UCSD-AML1 (cell line): ENCODE results near the gene SULT4A1.

Experiments used
- DNase-seq: peaks from one replicate; lab custom pipeline; 2025; ENCODE audit not compliant: unreplicated experiment; lab: John Stamatoyannopoulos, UW

SULT4A1 gene

DNA sequence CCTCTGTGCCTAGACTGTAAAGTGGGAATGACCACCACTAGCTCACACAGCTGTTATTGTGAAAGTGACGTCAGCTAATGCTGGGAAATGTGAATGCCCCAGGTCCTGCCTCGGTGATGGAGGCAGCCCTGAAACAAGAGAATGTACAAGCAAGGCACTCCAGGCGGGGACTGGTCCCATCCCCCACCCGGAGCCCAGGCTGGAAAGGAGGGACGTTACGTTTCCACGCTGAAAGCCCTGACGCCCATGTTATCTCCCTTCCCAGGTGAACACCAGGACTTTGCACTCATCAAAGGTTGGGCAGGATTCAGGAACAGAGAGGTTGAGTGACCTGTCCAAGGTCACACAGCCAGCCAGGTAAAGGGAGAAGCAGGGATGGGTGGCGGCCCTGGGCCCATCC is 784 bp downstream of the SULT4A1 start:
- DNase-seq: no peak

DNA sequence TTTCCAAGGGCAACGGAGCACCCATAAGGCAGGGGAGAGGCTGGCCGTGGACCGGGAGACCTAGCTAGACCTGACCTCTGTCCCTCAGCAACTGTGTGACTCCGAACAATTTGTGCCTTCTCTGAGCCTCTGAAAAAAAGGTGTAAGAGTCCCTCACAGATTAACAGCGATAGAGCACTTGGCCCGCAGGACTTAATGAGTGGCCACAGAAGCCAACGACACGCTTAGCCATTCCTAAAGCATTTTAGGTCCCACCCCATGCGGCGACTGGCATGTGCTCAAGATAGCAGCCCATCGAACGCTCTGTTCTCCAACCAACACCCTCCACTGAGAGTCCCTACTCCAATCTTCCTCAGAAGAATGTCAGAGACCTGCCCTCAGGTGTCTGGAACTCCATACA is 1.5 kb downstream of the SULT4A1 start:
- no peak for DNase-seq

DNA sequence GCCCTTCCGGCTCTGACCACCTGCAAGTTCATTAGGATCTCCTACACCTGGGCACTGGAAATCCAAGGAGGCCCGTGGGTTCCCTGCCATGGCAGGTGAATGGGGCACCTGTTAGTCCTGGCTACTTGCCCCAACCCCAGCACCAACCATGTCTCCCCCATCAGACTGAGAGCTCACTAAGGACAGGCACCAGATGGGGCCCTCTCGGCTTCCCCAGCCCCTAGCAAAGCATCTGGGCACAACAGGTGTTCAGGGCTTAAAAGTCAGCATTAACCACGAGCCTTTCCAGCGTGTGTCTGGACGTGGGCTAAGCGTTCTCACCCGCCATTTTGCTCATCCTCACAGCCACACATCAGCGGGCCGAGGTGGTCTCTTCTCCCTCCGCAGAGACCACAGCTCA is 2.2 kb downstream of the SULT4A1 start:
- DNase-seq: no peak

DNA sequence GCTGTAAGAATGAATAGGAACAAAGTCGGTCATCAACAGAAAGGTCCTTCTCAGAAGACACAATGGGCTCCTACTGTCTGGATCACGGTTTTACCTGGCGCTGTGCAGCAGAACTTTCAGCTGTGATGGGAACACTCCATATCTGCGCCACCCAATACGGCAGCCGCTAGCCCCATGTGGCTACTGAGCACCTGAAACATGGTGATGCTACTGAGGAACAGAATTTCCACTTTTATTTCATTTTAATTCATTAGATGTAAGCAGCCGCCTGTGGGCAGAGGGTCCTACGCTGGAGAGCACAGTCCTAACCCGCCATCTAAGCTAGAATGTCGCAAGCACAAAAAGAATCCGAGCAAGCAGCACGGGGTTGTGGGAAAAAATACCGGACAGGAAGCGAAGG is 2.7 kb downstream of the SULT4A1 start:
- DNase-seq: no peak

GRCh38 chr22:43859176-43859575 is 3.1 kb downstream of the SULT4A1 start:
- no peak for DNase-seq

DNA sequence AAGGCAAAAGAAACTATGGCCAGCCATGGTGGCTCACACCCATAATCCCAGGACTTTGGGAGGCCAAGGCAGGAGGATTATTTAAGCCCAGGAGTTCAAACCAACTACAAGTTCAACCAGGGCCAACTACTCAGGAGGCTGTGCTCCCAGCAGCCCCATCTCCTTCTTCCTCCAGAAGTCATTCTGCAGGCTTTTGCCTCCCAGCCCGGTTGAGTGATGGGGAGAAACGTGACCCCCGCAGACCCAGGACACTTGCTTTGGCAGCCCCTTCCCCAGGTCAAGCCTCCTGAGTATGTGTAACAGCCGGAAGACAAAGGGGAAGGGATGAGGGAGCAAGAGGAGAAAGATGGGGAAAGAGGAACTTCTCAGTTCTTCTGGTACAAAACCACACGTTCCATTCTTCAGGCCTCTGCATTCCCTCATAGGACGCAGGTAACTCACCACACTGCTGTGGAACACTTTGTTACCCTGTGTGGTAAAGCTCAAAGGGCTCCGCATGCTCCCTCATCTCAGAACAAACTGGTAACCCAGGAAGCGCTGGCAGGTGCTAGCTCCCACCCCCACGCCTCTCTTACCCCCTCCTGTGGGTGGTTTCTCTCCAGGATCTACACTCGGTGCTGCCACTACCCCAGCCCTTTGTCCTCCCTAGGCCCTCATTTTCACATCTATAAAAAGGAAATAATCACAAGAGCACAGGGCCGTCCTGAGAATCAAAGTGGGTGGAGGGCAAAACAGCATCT is 4.0 kb downstream of the SULT4A1 start:
- no peak for DNase-seq

- DNase-seq: no peak
These were observed 4.9 kb downstream of the SULT4A1 start for GRCh38 chr22:43857367-43857766.

GRCh38 chr22:43855431-43855830 is 6.9 kb downstream of the SULT4A1 start:
- DNase-seq: no peak

- no peak for DNase-seq
These were observed 7.5 kb downstream of the SULT4A1 start for GRCh38 chr22:43854786-43855271.

GRCh38 chr22:43854121-43854785 is 8.1 kb downstream of the SULT4A1 start:
- DNase-seq: no peak

DNA sequence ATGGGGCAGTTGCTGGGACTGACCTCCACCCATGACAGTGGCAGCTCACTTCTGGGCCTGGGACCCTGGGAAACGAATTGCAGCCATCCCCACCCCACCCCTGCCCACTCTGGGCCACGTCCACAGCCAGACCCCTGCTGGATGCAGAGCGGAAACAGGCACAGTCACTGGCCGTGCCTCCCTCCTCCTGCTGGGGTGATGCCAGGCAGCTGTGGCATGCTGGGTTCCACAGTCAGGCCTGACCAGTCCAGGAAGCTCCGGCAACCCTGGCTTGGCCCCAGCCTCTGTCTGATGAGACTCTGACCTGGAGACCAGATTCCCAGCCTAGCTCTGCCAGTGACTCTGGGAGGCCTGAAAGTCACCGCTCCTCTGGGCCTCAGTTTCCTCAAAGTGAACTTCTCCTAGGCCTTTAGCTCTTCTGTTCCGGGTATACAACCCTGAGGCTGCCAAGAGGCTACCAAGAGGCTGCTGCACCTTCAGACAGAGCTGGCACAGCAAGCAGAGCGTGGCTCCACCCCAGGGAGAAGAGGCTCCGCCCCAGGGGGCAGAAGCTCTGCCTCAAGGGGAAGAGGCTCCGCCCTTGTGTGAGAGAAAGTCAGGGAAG is 8.9 kb downstream of the SULT4A1 start:
- no peak for DNase-seq

GRCh38 chr22:43852573-43853327 is 9.6 kb downstream of the SULT4A1 start:
- DNase-seq: peak; percentile 70

GRCh38 chr22:43851979-43852307 is 10.4 kb downstream of the SULT4A1 start:
- no peak for DNase-seq

DNA sequence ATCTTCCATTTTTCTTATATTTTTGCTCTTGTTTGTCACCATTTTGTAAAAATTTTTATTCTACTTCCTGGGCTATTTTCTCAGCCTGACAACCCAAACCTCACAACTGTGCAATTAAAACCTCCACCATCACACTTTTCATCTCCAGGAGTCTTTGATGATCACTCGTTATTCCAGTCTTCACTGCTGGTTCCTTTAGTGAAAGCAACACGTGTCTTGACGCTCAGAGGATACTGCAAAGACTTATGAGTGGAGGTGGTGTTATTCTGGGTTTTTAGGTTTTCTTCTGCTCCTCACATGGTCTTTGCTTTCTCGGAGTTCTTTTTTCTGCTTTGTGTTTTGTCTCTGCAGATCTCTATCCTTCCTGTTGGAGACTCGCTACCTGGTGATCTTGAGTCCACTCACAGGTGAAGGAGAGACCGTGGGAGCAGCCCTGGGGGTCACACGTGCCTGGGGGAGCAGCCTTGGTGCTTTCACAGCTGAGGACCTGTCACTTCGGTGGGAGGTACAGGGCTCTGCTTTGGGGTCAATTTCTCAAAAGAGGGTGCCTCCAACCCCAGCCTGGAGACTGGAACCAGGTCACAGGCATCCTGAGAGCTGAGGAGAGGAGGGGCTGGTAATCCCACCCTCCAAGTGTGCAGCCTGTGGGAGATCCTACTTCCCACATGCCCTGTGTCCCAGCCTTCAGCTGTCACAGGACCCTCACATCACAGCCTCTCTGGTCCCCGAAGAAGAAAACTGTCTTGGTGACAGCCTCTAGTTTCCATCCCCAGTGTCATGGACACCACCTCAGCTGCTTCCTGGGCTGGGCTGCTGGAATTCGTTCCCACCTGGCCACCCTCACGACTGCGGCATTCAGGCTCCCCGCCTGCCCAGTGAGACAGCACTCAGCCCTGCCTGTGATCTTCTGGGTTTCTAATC is 11.0 kb downstream of the SULT4A1 start:
- DNase-seq: no peak

DNA sequence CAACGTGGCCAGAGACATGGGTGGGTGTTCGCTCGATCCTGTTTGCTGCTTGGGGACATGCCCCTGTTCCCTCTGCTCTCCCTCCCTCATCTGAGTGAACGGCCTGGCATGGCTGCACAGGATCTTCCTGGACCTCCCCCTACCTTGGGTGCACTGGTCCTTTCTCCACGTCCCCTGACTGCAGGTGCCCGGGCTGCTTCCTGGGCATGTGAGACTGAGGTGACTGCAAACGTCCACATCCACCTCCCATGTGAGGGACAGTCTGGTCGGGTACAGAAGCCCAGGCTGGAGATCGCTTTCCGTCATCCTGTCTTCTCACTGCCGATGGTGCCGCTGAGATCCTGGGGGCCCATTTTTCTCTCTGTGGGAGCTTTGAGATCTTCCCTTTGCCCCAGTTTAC is 11.8 kb downstream of the SULT4A1 start:
- DNase-seq: no peak

DNA sequence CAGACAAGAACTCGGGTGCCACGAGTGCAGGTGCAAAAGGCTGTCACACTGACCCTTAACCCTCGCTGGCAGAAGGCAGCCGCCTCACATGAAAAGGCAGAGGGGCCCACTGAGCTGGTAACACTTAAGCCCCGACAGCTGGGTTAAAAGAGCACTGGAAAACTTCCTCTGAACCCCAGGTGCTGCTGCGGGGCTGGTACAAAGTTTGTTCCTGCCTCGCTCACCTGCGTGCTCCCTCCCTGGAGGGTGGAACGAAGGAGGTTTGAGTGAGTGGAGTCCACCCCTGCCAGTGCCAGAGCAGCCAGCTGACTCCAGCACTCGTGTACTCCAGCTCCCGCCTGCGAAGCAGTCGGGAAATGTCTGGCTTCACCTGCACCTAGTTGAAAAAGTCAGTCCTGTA is 12.6 kb downstream of the SULT4A1 start:
- no peak for DNase-seq

- no peak for DNase-seq
These were observed 13.7 kb downstream of the SULT4A1 start for GRCh38 chr22:43848366-43849171.

DNA sequence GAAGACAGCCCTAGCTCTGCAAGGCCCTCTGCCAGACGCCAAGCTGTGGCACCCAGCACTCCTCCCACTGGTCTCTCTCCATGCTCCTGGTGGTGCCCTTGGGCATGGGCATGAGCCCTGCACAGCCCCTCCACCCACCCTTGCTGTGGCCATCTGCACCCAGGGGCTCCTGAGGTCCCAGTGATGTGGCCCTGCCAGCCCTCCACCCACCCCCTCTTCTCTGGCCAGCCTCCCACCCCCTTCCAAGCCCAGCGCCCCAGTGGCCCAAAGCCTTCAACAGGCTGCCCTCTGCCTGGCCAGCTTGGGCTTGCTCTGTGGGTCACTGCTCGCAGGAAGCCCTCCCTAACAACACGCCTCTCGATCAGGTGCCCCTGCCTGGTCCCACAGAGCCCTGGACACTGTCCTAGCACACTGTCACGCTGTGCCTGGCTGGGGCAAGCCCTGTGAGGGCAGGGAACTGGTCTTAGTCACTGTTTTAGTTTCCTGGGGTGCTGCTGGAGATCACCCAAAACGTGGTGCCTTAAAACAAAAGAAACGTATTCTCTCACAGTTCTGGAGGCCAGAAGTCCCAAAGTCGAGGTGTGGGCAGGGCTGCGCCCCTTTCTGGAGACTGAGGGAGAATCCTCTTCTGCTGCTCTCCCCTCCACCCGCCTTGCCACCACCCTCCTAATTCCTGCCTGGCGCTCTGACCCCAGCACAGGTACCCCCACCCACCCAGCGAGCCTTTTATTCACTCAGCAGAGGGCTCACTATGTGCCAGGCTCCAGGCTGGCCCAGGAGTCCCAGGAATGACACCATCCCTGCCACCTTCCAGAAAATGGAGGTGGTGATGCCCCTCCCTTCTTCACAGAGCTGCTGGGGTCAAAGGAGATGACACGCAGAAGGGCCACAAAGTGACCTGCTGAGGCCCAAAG is 14.7 kb downstream of the SULT4A1 start:
- DNase-seq: no peak

DNA sequence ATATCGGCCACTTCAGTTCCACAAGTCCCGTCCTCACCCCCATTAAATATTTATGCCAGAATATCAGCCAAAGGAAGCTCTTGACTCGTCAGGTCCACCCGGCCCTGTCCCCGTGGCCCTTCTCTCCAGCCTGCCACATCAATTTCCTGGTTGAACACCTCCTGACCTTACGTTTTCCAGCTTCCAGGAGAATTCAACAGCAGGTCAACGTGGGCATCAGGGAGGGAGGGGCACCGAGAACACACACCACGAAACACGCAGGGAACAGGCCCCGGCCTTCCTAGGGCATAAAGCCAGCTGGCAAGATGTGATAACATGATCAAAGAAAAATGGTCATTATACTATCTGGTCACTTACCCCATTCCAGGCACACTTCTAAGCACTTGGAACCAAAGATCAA is 15.3 kb downstream of the SULT4A1 start:
- DNase-seq: no peak
